HepG2 (cell line): Measurements from ENCODE around the gene PSMD5. TPM values are rescaled to one million over a fixed set of nuclear protein-coding genes. Genes with fewer than 3 reads are reported as not detected.

Experiments used
- ARHGAP35 ChIP-seq: sonication (generic); formaldehyde crosslinking; IDR thresholded peaks from 2 replicates; pipeline ENCODE4 v1.9.0; 2022; ENCODE audit warnings: mild to moderate bottlenecking, inconsistent platforms, moderate library complexity, missing genetic modification reagents, borderline replicate concordance
- ARID2 ChIP-seq: sonication (generic); formaldehyde crosslinking; IDR thresholded peaks from 2 replicates; pipeline ENCODE4 v1.8.1; 2022; ENCODE audit warnings: mild to moderate bottlenecking, missing genetic modification reagents, borderline replicate concordance
- CHD4 ChIP-seq: fragments of 200-600 bp; sonication (generic); IDR thresholded peaks from 2 replicates; pipeline ENCODE4 v1.7.0; 2017; ENCODE audit warnings: mild to moderate bottlenecking, low read length, borderline replicate concordance
- ERF ChIP-seq: IDR thresholded peaks from 2 replicates; pipeline ENCODE4 v1.6.1; 2018; ENCODE audit warnings: missing biosample characterization, missing genetic modification reagents
- FLYWCH1 ChIP-seq: sonication (generic); formaldehyde crosslinking; IDR thresholded peaks from 2 replicates; pipeline ENCODE4 v1.8.1; 2023; ENCODE audit warnings: mild to moderate bottlenecking, missing genetic modification reagents
- FOXA1 ChIP-seq, 2 experiments: fragments of 450-650 bp in 1 of 2; sonication (generic) in 1 of 2; formaldehyde crosslinking in 1 of 2; IDR thresholded peaks; 2 replicates each; pipeline versions ENCODE4 v1.4.0 to v1.6.1; 2016 to 2020; ENCODE audit warnings: missing genetic modification reagents in 1 of 2
- HHEX ChIP-seq: IDR thresholded peaks from 2 replicates; pipeline ENCODE4 v1.6.1; 2016; ENCODE audit warnings: control low read depth
- POLR2AphosphoS2 ChIP-seq: IDR thresholded peaks from 2 replicates; pipeline ENCODE4 v1.6.1; 2011; ENCODE audit warnings: low read depth, low read length, improper control_type of control experiment
- RNF219 ChIP-seq: sonication (generic); formaldehyde crosslinking; IDR thresholded peaks from 2 replicates; pipeline ENCODE4 v1.5.0; 2020; ENCODE audit warnings: mild to moderate bottlenecking, missing genetic modification reagents
- SCMH1 ChIP-seq: sonication (generic); formaldehyde crosslinking; IDR thresholded peaks from 2 replicates; pipeline ENCODE4 v1.9.0; 2021; ENCODE audit warnings: missing genetic modification reagents, mild to moderate bottlenecking, borderline replicate concordance
- SMARCE1 ChIP-seq: fragments of 450-650 bp; IDR thresholded peaks from 2 replicates; pipeline ENCODE4 v1.6.1; 2017; ENCODE audit warnings: borderline replicate concordance
- TGIF2 ChIP-seq: IDR thresholded peaks from 2 replicates; pipeline ENCODE4 v1.6.1; 2016; ENCODE audit warnings: control low read depth, missing compliant biosample characterization
- ZFP62 ChIP-seq: sonication (generic); formaldehyde crosslinking; IDR thresholded peaks from 2 replicates; pipeline ENCODE4 v1.4.0; 2020; ENCODE audit warnings: missing genetic modification reagents
- ZFX ChIP-seq: sonication (generic); formaldehyde crosslinking; IDR thresholded peaks from 2 replicates; pipeline ENCODE4 v1.4.0; 2020; ENCODE audit warnings: mild to moderate bottlenecking, low read depth, missing genetic modification reagents, moderate library complexity
- ZNF746 ChIP-seq: sonication (generic); formaldehyde crosslinking; IDR thresholded peaks from 2 replicates; pipeline ENCODE4 v1.8.0; 2022; ENCODE audit warnings: mild to moderate bottlenecking, missing genetic modification reagents
- ZNF792 ChIP-seq: IDR thresholded peaks from 2 replicates; pipeline ENCODE4 v1.6.1; 2016
- polyA plus RNA-seq, 8 experiments: library from polyadenylated mRNA; depleted of rRNA in 3 of 8; stranded (reverse) in 7 of 8; unstranded in 1 of 8; fragments of >200 nt; fragmentation: Illumina TruSeq in 4 of 8; extraction: Trizol in 4 of 8; gene quantifications; 2 replicates each; pipeline versions ENCODE4 v1.2.1 to v1.2.3, GENCODE V29; 2011 to 2016; ENCODE audit warnings: low read depth in 4 of 8, missing spikeins in 1 of 8, mixed read lengths in 1 of 8; ENCODE audit not compliant: insufficient read depth in 1 of 8
- total RNA-seq, 5 experiments: library from RNA; depleted of rRNA; stranded (reverse); fragments of >200 nt; fragmentation: Illumina TruSeq; extraction: Trizol; gene quantifications; 2 replicates each; pipeline ENCODE4 v1.2.3, GENCODE V29; 2016; ENCODE audit warnings: low read depth in 1 of 5
- TF ChIP-seq, protein P1 (sequence below): sonication (generic); formaldehyde crosslinking; conservative IDR thresholded peaks from 2 replicates; pipeline ENCODE4 v1.4.0; 2020; ENCODE audit warnings: missing genetic modification reagents
- TF ChIP-seq, protein P2 (sequence below): sonication (generic); formaldehyde crosslinking; IDR thresholded peaks from 2 replicates; pipeline ENCODE4 v1.4.0; 2020; ENCODE audit warnings: mild to moderate bottlenecking, missing genetic modification reagents
- TF ChIP-seq, protein P3 (sequence below): sonication (generic); formaldehyde crosslinking; IDR thresholded peaks from 2 replicates; pipeline ENCODE4 v1.5.1; 2020; ENCODE audit warnings: mild to moderate bottlenecking, missing genetic modification reagents
- TF ChIP-seq, protein P4 (sequence below): sonication (generic); formaldehyde crosslinking; IDR thresholded peaks from 2 replicates; pipeline ENCODE4 v1.5.0; 2020; ENCODE audit warnings: missing genetic modification reagents

Gene PSMD5
- total and polyA plus RNA-seq, 2 of the 13 experiments (the other 11 are each of a cell fraction or from before 2014, with no cell fraction given) = 12.7 to 18.1 TPM

- TF ChIP-seq TGIF2 (CRISPR knock-in tag) (peak; percentile 73; the same call in 1 of the 2 replicates), FOXA1 (IDR thresholded peaks at IDR 0.05) (no peak), FOXA1 (CRISPR knock-in tag; IDR thresholded peaks at IDR 0.05) (no peak; the same call in 1 of the 2 replicates), ZNF792 (peak; percentile 96), ARID2 (CRISPR knock-in tag) (peak; percentile 52; the same call in 1 of the 2 replicates), ZFX (CRISPR knock-in tag) (peak; percentile 94), SCMH1 (CRISPR knock-in tag) (no peak), POLR2AphosphoS2 (no peak), ZNF746 (no peak; the same call in 1 of the 2 replicates), RNF219 (CRISPR knock-in tag) (no peak), FLYWCH1 (no peak), SMARCE1 (no peak), HHEX (CRISPR knock-in tag) (no peak), ERF (CRISPR knock-in tag) (peak; percentile 92), ZFP62 (CRISPR knock-in tag) (no peak), CHD4 (no peak; the same call in 1 of the 2 replicates), ARHGAP35 (CRISPR knock-in tag) (peak; percentile 87; the same call in 1 of the 2 replicates)
- TF ChIP-seq, protein P1, sequence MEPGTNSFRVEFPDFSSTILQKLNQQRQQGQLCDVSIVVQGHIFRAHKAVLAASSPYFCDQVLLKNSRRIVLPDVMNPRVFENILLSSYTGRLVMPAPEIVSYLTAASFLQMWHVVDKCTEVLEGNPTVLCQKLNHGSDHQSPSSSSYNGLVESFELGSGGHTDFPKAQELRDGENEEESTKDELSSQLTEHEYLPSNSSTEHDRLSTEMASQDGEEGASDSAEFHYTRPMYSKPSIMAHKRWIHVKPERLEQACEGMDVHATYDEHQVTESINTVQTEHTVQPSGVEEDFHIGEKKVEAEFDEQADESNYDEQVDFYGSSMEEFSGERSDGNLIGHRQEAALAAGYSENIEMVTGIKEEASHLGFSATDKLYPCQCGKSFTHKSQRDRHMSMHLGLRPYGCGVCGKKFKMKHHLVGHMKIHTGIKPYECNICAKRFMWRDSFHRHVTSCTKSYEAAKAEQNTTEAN (CRISPR knock-in tag) = peak; percentile 36; the same call in 1 of the 2 replicates
- TF ChIP-seq, protein P2, sequence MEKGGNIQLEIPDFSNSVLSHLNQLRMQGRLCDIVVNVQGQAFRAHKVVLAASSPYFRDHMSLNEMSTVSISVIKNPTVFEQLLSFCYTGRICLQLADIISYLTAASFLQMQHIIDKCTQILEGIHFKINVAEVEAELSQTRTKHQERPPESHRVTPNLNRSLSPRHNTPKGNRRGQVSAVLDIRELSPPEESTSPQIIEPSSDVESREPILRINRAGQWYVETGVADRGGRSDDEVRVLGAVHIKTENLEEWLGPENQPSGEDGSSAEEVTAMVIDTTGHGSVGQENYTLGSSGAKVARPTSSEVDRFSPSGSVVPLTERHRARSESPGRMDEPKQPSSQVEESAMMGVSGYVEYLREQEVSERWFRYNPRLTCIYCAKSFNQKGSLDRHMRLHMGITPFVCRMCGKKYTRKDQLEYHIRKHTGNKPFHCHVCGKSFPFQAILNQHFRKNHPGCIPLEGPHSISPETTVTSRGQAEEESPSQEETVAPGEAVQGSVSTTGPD (CRISPR knock-in tag) = no peak
- TF ChIP-seq, protein P3, sequence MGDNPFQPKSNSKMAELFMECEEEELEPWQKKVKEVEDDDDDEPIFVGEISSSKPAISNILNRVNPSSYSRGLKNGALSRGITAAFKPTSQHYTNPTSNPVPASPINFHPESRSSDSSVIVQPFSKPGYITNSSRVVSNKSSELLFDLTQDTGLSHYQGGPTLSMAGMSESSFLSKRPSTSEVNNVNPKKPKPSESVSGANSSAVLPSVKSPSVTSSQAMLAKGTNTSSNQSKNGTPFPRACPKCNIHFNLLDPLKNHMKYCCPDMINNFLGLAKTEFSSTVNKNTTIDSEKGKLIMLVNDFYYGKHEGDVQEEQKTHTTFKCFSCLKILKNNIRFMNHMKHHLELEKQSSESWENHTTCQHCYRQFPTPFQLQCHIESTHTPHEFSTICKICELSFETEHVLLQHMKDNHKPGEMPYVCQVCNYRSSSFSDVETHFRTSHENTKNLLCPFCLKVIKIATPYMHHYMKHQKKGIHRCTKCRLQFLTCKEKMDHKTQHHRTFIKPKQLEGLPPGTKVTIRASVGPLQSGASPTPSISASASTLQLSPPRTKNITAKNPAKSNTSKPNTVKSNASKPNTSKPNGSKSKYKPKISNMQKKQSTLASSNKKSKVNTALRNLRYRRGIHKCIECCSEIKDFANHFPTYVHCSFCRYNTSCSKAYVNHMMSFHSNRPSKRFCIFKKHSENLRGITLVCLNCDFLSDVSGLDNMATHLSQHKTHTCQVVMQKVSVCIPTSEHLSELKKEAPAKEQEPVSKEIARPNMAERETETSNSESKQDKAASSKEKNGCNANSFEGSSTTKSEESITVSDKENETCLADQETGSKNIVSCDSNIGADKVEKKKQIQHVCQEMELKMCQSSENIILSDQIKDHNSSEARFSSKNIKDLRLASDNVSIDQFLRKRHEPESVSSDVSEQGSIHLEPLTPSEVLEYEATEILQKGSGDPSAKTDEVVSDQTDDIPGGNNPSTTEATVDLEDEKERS (CRISPR knock-in tag) = no peak
- TF ChIP-seq, protein P4, sequence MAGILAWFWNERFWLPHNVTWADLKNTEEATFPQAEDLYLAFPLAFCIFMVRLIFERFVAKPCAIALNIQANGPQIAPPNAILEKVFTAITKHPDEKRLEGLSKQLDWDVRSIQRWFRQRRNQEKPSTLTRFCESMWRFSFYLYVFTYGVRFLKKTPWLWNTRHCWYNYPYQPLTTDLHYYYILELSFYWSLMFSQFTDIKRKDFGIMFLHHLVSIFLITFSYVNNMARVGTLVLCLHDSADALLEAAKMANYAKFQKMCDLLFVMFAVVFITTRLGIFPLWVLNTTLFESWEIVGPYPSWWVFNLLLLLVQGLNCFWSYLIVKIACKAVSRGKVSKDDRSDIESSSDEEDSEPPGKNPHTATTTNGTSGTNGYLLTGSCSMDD (CRISPR knock-in tag) = no peak
Measured at GRCh38 chr9:120792898-120793765, 49.6 kb downstream of the PSMD5 start, which contains the start of gene FBXW2 (continued).
